ENCODE results near the gene SCAMP5. TPM values are rescaled to one million over a fixed set of nuclear protein-coding genes. Genes with fewer than 3 reads are reported as not detected.

The SCAMP5 gene
- total and polyA plus RNA-seq, 2 of the 4 experiments (the other 2 are of a cell fraction), result 0.36 to 1.6 TPM

DNA sequence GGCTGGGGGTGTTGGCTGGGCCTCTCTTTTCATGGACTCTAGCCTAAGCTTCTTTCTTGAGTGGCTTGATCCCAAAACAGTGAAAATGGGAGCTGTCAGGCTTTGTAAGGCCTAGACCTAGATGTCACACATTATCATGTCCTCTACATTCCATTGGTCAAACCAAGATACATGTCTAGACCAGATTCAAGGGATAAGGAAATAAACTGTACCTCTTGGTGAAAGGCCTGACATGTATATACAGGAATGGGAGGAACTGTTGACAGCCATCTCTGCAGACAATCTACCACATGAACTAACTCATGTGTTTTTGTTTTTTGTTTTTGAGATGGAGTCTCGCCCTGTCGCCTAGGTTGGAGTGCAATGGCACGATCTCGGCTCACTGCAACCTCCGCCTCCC lies 27.7 kb upstream of the SCAMP5 start:
- in situ Hi-C loops (cut with MboI; ENCODE audit: low sequenced_read_pairs), result no loop called here

More for the DNA sequence above, 27.7 kb upstream of the SCAMP5 start:
- CTCF ChIA-PET, result interaction anchor here (0.6 kb wide), 1 partner anchor 197 kb away, joined by 6 read pairs; no protein-coding TSS in a partner anchor
- Histone ChIP-seq H3K9ac (ENCODE audit: low read depth, low read length) (no peak overlapping the region), H4K20me1 (ENCODE audit: insufficient read depth, low read length) (no peaks in the 10 kb centered on the region), H3K4me3 (ENCODE audit: insufficient read depth, low read depth, low read length) (no peak overlapping the region), H3K79me1 (ENCODE audit: low read depth in 1 of 2, low read length in 2 of 2) (no peaks in the 10 kb centered on the region), H3K18ac (ENCODE audit: low read depth, low read length) (no peak overlapping the region), H3K56ac (ENCODE audit: extremely low read depth, insufficient read depth, low read length) (no peak overlapping the region), H3K14ac (replicated peaks; ENCODE audit: low read depth, low read length) (no peak overlapping the region), H3K4me2 (ENCODE audit: low read depth, low read length) (no peak overlapping the region), H2BK5ac (ENCODE audit: low read depth, low read length, poor library complexity, severe bottlenecking) (no peak overlapping the region), H2BK15ac (ENCODE audit: low read depth, low read length) (no peak overlapping the region), H3K9me3 (ENCODE audit: control insufficient read depth, insufficient read depth, low read length) (no peaks in the 10 kb centered on the region), H4K8ac (ENCODE audit: low read depth in 2 of 2, low read length in 2 of 2) (no peak overlapping the region), H2BK20ac (ENCODE audit: low read depth, low read length) (no peak overlapping the region), H3K4ac (ENCODE audit: low read depth, low read length) (no peak overlapping the region), H3K4me1 (ENCODE audit: control insufficient read depth, insufficient read depth, low read length) (no peaks in the 10 kb centered on the region), H4K91ac (ENCODE audit: insufficient read depth, low read depth, low read length) (no peak overlapping the region), H3K23ac (ENCODE audit: low read depth, low read length) (no peak overlapping the region), H4K5ac (ENCODE audit: low read depth, low read length) (no peak overlapping the region), H3K36me3 (ENCODE audit: control insufficient read depth, insufficient read depth, low read length) (no peaks in the 10 kb centered on the region), H3K27me3 (ENCODE audit: control insufficient read depth, insufficient read depth, low read length) (peaks cover 7% of the 10 kb centered on the region), H2AK5ac (ENCODE audit: low read depth, low read length) (no peak overlapping the region), H2AK9ac (replicated peaks; ENCODE audit: low read depth, low read length, poor library complexity) (no peak overlapping the region), H2AFZ (replicated peaks; ENCODE audit: low read length, poor library complexity) (no peak overlapping the region), H3K27ac (ENCODE audit: insufficient read depth, low read length) (no peak overlapping the region), H2BK120ac (ENCODE audit: low read depth, low read length) (no peak overlapping the region), H3K9me1 (ENCODE audit: insufficient read depth, low read length) (no peaks in the 10 kb centered on the region)
- no TSS peak for BruUV-seq (replicated peaks)
- intact Hi-C loops (cut with micrococcal nuclease) (no loop called here), dilution Hi-C loops (cut with HindIII; ENCODE audit: low sequenced_read_pairs, unreplicated experiment) (no loop called here)
- TF ChIP-seq RCOR1 (IDR thresholded peaks at IDR 0.05; ENCODE audit: insufficient replicate concordance, low read length) (no peak), USF2 (IDR thresholded peaks at IDR 0.05; ENCODE audit: low read depth, low read length) (no peak), FOS (IDR thresholded peaks at IDR 0.05; ENCODE audit: low read depth, low read length) (no peak), RFX5 (IDR thresholded peaks at IDR 0.05; ENCODE audit: low read depth, low read length) (no peak), MAFK (IDR thresholded peaks at IDR 0.05; ENCODE audit: low read depth, low read length) (no peak), POLR2A (IDR thresholded peaks at IDR 0.05; ENCODE audit: low read depth, low read length) (no peak), SMC3 (IDR thresholded peaks at IDR 0.05; ENCODE audit: low read depth, low read length) (no peak), CHD1 (IDR thresholded peaks at IDR 0.05; ENCODE audit: low read depth, low read length) (no peak), MXI1 (IDR thresholded peaks at IDR 0.05; ENCODE audit: borderline replicate concordance, low read depth, low read length) (no peak), CEBPB (IDR thresholded peaks at IDR 0.05; ENCODE audit: low read depth, low read length) (no peak), NFE2L2 (IDR thresholded peaks at IDR 0.05; ENCODE audit: low read depth, low read length) (no peak), BHLHE40 (IDR thresholded peaks at IDR 0.05; ENCODE audit: low read depth, low read length) (no peak), RAD21 (IDR thresholded peaks at IDR 0.05; ENCODE audit: low read length) (no peak), MAZ (IDR thresholded peaks at IDR 0.05; ENCODE audit: borderline replicate concordance, low read depth, low read length) (no peak)
- TF ChIP-seq, protein P1, sequence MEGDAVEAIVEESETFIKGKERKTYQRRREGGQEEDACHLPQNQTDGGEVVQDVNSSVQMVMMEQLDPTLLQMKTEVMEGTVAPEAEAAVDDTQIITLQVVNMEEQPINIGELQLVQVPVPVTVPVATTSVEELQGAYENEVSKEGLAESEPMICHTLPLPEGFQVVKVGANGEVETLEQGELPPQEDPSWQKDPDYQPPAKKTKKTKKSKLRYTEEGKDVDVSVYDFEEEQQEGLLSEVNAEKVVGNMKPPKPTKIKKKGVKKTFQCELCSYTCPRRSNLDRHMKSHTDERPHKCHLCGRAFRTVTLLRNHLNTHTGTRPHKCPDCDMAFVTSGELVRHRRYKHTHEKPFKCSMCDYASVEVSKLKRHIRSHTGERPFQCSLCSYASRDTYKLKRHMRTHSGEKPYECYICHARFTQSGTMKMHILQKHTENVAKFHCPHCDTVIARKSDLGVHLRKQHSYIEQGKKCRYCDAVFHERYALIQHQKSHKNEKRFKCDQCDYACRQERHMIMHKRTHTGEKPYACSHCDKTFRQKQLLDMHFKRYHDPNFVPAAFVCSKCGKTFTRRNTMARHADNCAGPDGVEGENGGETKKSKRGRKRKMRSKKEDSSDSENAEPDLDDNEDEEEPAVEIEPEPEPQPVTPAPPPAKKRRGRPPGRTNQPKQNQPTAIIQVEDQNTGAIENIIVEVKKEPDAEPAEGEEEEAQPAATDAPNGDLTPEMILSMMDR (conservative IDR thresholded peaks at IDR 0.05; ENCODE audit: low read depth, low read length), result no peak
- TF ChIP-seq, protein P2, sequence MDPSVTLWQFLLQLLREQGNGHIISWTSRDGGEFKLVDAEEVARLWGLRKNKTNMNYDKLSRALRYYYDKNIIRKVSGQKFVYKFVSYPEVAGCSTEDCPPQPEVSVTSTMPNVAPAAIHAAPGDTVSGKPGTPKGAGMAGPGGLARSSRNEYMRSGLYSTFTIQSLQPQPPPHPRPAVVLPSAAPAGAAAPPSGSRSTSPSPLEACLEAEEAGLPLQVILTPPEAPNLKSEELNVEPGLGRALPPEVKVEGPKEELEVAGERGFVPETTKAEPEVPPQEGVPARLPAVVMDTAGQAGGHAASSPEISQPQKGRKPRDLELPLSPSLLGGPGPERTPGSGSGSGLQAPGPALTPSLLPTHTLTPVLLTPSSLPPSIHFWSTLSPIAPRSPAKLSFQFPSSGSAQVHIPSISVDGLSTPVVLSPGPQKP (IDR thresholded peaks at IDR 0.05; ENCODE audit: borderline replicate concordance, low read depth, low read length), result no peak
- DNase-seq, result no peak
- POLR2A ChIA-PET (ENCODE audit: unreplicated experiment), result interaction anchor here (0.6 kb wide), 1 partner anchor 13 kb away, joined by 7 read pairs; no protein-coding TSS in a partner anchor
- ATAC-seq (ENCODE audit: low read depth), result no peak
- no CpG with 5 or more reads among the region's 5 CpGs for WGBS, 2 experiments (ENCODE audit: extremely low coverage in 2 of 2, insufficient read length in 1 of 2)
